Measurements from ENCODE around the gene PLA2R1. TPM values are rescaled to one million over a fixed set of nuclear protein-coding genes. Genes with fewer than 3 reads are reported as not detected.

Gene PLA2R1
- total and polyA plus RNA-seq, 2 of the 4 experiments (the other 2 are of a cell fraction): 0.43 to 0.54 TPM

DNA sequence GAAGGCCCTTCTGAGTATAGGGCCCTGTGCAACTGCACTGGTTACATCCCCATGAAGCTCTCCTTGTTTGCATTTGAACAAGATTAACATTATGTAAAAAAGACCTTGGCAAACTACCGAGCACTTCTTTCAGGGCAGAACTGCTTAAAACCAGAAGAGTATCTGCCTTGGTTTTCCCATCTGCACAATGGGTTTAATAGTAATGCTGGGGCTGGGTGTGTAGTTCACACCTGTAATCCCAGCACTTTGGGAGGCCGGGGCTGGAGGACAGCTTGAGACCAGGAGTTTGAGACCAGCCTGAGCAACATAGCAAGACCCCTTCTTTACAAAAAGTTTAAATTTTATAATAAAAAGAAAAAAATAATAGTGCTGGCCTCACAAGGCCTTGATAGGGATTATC, 8.5 kb downstream of the PLA2R1 start:
- H3K9ac ChIP-seq (ENCODE audit: low read depth, low read length): no peak overlapping the region
- no peak overlapping the region for H3K18ac ChIP-seq (ENCODE audit: low read depth, low read length)
- intact Hi-C loops (cut with micrococcal nuclease): no loop called here
- H4K20me1 ChIP-seq (ENCODE audit: insufficient read depth, low read length): no peaks in the 10 kb centered on the region
- CTCF ChIA-PET: no interaction called here
- H3K9me1 ChIP-seq (ENCODE audit: insufficient read depth, low read length): no peaks in the 10 kb centered on the region; the same call in 1 of the 2 replicates
- no peak overlapping the region for H3K14ac ChIP-seq (replicated peaks; ENCODE audit: low read depth, low read length)
- TF ChIP-seq SMC3 (IDR thresholded peaks at IDR 0.05; ENCODE audit: low read depth, low read length) (no peak), MAZ (IDR thresholded peaks at IDR 0.05; ENCODE audit: borderline replicate concordance, low read depth, low read length) (no peak), RCOR1 (IDR thresholded peaks at IDR 0.05; ENCODE audit: insufficient replicate concordance, low read length) (no peak), POLR2A (IDR thresholded peaks at IDR 0.05; ENCODE audit: low read depth, low read length) (no peak), RAD21 (IDR thresholded peaks at IDR 0.05; ENCODE audit: low read length) (no peak), FOS (IDR thresholded peaks at IDR 0.05; ENCODE audit: low read depth, low read length) (no peak), RFX5 (IDR thresholded peaks at IDR 0.05; ENCODE audit: low read depth, low read length) (no peak), CHD1 (IDR thresholded peaks at IDR 0.05; ENCODE audit: low read depth, low read length) (no peak), CEBPB (IDR thresholded peaks at IDR 0.05; ENCODE audit: low read depth, low read length) (no peak)
- TF ChIP-seq, protein P1, sequence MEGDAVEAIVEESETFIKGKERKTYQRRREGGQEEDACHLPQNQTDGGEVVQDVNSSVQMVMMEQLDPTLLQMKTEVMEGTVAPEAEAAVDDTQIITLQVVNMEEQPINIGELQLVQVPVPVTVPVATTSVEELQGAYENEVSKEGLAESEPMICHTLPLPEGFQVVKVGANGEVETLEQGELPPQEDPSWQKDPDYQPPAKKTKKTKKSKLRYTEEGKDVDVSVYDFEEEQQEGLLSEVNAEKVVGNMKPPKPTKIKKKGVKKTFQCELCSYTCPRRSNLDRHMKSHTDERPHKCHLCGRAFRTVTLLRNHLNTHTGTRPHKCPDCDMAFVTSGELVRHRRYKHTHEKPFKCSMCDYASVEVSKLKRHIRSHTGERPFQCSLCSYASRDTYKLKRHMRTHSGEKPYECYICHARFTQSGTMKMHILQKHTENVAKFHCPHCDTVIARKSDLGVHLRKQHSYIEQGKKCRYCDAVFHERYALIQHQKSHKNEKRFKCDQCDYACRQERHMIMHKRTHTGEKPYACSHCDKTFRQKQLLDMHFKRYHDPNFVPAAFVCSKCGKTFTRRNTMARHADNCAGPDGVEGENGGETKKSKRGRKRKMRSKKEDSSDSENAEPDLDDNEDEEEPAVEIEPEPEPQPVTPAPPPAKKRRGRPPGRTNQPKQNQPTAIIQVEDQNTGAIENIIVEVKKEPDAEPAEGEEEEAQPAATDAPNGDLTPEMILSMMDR (conservative IDR thresholded peaks at IDR 0.05; ENCODE audit: low read depth, low read length): no peak
- BruUV-seq (replicated peaks): no TSS peak
- POLR2A ChIA-PET (ENCODE audit: unreplicated experiment): no interaction called here
- H3K79me1 ChIP-seq (ENCODE audit: low read depth in 1 of 2, low read length in 2 of 2): no peaks in the 10 kb centered on the region
- H4K91ac ChIP-seq (ENCODE audit: insufficient read depth, low read depth, low read length): no peak overlapping the region
- no peak overlapping the region for H2AK9ac ChIP-seq (replicated peaks; ENCODE audit: low read depth, low read length, poor library complexity)
- H2BK20ac ChIP-seq (ENCODE audit: low read depth, low read length): no peak overlapping the region
- H4K5ac ChIP-seq (ENCODE audit: low read depth, low read length): no peak overlapping the region
- no peak overlapping the region for H3K23ac ChIP-seq (ENCODE audit: low read depth, low read length)
- H3K4ac ChIP-seq (ENCODE audit: low read depth, low read length): no peak overlapping the region
- H3K4me3 ChIP-seq (ENCODE audit: insufficient read depth, low read depth, low read length): no peak overlapping the region
- H3K27ac ChIP-seq (ENCODE audit: insufficient read depth, low read length): no peak overlapping the region
- no peak overlapping the region for H2BK5ac ChIP-seq (ENCODE audit: low read depth, low read length, poor library complexity, severe bottlenecking)
- no peak overlapping the region for H2AK5ac ChIP-seq (ENCODE audit: low read depth, low read length)
- no peaks in the 10 kb centered on the region for H3K36me3 ChIP-seq (ENCODE audit: control insufficient read depth, insufficient read depth, low read length)
- H3K4me1 ChIP-seq (ENCODE audit: control insufficient read depth, insufficient read depth, low read length): no peaks in the 10 kb centered on the region
- dilution Hi-C loops (cut with HindIII; ENCODE audit: low sequenced_read_pairs, unreplicated experiment): no loop called here
- H3K56ac ChIP-seq (ENCODE audit: extremely low read depth, insufficient read depth, low read length): no peak overlapping the region
- in situ Hi-C loops (cut with MboI; ENCODE audit: low sequenced_read_pairs): no loop called here
- no peak overlapping the region for H4K8ac ChIP-seq (ENCODE audit: low read depth in 2 of 2, low read length in 2 of 2)
- no peak overlapping the region for H3K4me2 ChIP-seq (ENCODE audit: low read depth, low read length)
- no peak overlapping the region for H2AFZ ChIP-seq (replicated peaks; ENCODE audit: low read length, poor library complexity)
- H3K9me3 ChIP-seq (ENCODE audit: control insufficient read depth, insufficient read depth, low read length): no peaks in the 10 kb centered on the region
- no peak overlapping the region for H2BK15ac ChIP-seq (ENCODE audit: low read depth, low read length)
- WGBS, 2 experiments (ENCODE audit: extremely low coverage in 2 of 2, insufficient read length in 1 of 2): no CpG with 5 or more reads among the region's 2 CpGs
- H3K27me3 ChIP-seq (ENCODE audit: control insufficient read depth, insufficient read depth, low read length): peaks cover 10% of the 10 kb centered on the region
- ATAC-seq (ENCODE audit: low read depth) (no peak), DNase-seq (no peak)
- H2BK120ac ChIP-seq (ENCODE audit: low read depth, low read length): no peak overlapping the region
